A549 (cell line): ENCODE data around the gene BCL2L1. TPM values are rescaled to one million over a fixed set of nuclear protein-coding genes. Genes with fewer than 3 reads are reported as not detected.
A peak's percentile ranks its signal among the peaks of the same experiment; 100 is the strongest.

Source experiments
- ATAC-seq, 2 experiments: fragments of 200-7000 bp in 1 of 2; fragments of >200 bp in 1 of 2; cut with Nextera tagmentation in 1 of 2; cut with Tn5 transposase in 1 of 2; 3 replicates each; pipeline versions ENCODE4 v1.8.0 to v1.9.1; 2018 to 2020; ENCODE audit warnings: mild to moderate bottlenecking in 1 of 2, moderate library complexity in 1 of 2
- CTCF ChIA-PET: fragments of 300-600 bp; sonication (Branson Sonifier 250); formaldehyde crosslinking; extraction: SDS; loops from one replicate; lab custom pipeline; 2021; ENCODE audit warnings: antibody characterized with exemption, inconsistent platforms; lab: Yijun Ruan, JAX
- POLR2A ChIA-PET: fragments of 350-600 bp; formaldehyde crosslinking; extraction: SDS; loops from one replicate; lab custom pipeline; 2021; ENCODE audit warnings: antibody characterized with exemption, inconsistent platforms; lab: Yijun Ruan, JAX
- DNase-seq, 2 experiments: peaks; one replicate each; pipeline versions ENCODE4 v3.0.0 to v3.0.0-alpha.2; 2011 to 2016; ENCODE audit warnings: low read depth in 1 of 2, low spot score in 1 of 2
- FAIRE-seq: peaks from 2 replicates; lab custom pipeline; 2011; peaks lifted over from hg19 to GRCh38; lab: Jason Lieb, UNC
- H3K27ac ChIP-seq, 2 experiments: fragments of >200 bp; sonication (Bioruptor Twin); formaldehyde crosslinking; 3 replicates each; pipeline ENCODE4 v1.5.1; 2016 to 2017
- H3K4me1 ChIP-seq: fragments of >200 bp; sonication (Bioruptor Twin); formaldehyde crosslinking; 3 replicates; pipeline ENCODE4 v1.6.1; 2016
- H3K4me2 ChIP-seq: fragments of >200 bp; sonication (Bioruptor Twin); formaldehyde crosslinking; 3 replicates; pipeline ENCODE4 v1.6.1; 2016
- H3K4me3 ChIP-seq: fragments of >200 bp; sonication (Bioruptor Twin); formaldehyde crosslinking; 3 replicates; pipeline ENCODE4 v1.5.1; 2016
- H3K9me3 ChIP-seq: fragments of >200 bp; sonication (Bioruptor Twin); formaldehyde crosslinking; 3 replicates; pipeline ENCODE4 v1.6.1; 2016
- CBX2 ChIP-seq: fragments of 200-600 bp; sonication (generic); IDR thresholded peaks from 2 replicates; pipeline ENCODE4 v1.6.1; 2016; ENCODE audit warnings: low read depth, mild to moderate bottlenecking, borderline replicate concordance
- ESRRA ChIP-seq: fragments of 150-350 bp; IDR thresholded peaks from 2 replicates; pipeline ENCODE4 v1.6.1; 2014; ENCODE audit warnings: mild to moderate bottlenecking, low read length, borderline replicate concordance
- FOXS1 ChIP-seq: fragments of 250-450 bp; sonication (Bioruptor Pico); IDR thresholded peaks from 2 replicates; pipeline ENCODE4 v1.5.0; 2020; ENCODE audit warnings: mild to moderate bottlenecking, moderate library complexity
- HDAC2 ChIP-seq: fragments of 200-600 bp; sonication (generic); IDR thresholded peaks from 2 replicates; pipeline ENCODE4 v1.6.1; 2016
- HOXA7 ChIP-seq: fragments of 250-450 bp; sonication (Bioruptor Pico); IDR thresholded peaks from 2 replicates; pipeline ENCODE4 v1.5.0; 2020; ENCODE audit warnings: mild to moderate bottlenecking, moderate library complexity
- JUN ChIP-seq, 2 experiments: fragments of >200 bp; sonication (Bioruptor Twin); formaldehyde crosslinking; IDR thresholded peaks; 2 replicates in 1 of 2; 3 replicates in 1 of 2; pipeline ENCODE4 v1.6.1; 2016 to 2017
- JUNB ChIP-seq: fragments of >200 bp; sonication (Bioruptor Twin); formaldehyde crosslinking; IDR thresholded peaks from 2 replicates; pipeline ENCODE4 v1.6.1; 2016
- KDM5A ChIP-seq: fragments of 200-600 bp; sonication (generic); IDR thresholded peaks from 2 replicates; pipeline ENCODE4 v1.6.1; 2016; ENCODE audit warnings: antibody characterized with exemption, mild to moderate bottlenecking
- MAFK ChIP-seq: fragments of 450-650 bp; IDR thresholded peaks from 2 replicates; pipeline ENCODE4 v1.6.1; 2014; ENCODE audit not compliant: partially characterized antibody
- NR3C1 ChIP-seq: fragments of >200 bp; sonication (Bioruptor Twin); formaldehyde crosslinking; IDR thresholded peaks from 3 replicates; pipeline ENCODE4 v1.6.1; 2017
- POLR2A ChIP-seq: IDR thresholded peaks from 2 replicates; pipeline ENCODE4 v1.6.1; 2012; ENCODE audit warnings: mild to moderate bottlenecking, low read length
- POLR2AphosphoS2 ChIP-seq: conservative IDR thresholded peaks from 2 replicates; pipeline ENCODE4 v1.6.1; 2012; ENCODE audit warnings: low read length, improper control_type of control experiment, inconsistent platforms
- RAD21 ChIP-seq, 2 experiments: fragments of >200 bp in 1 of 2; sonication (Bioruptor Twin) in 1 of 2; formaldehyde crosslinking in 1 of 2; IDR thresholded peaks in 1 of 2; conservative IDR thresholded peaks in 1 of 2; 2 replicates in 1 of 2; 3 replicates in 1 of 2; pipeline ENCODE4 v1.6.1; 2012 to 2018; ENCODE audit warnings: inconsistent platforms in 1 of 2
- RFX5 ChIP-seq: fragments of 450-650 bp; IDR thresholded peaks from 2 replicates; pipeline ENCODE4 v1.7.1; 2014; ENCODE audit warnings: antibody characterized with exemption, mild to moderate bottlenecking, moderate library complexity
- SREBF2 ChIP-seq: fragments of 450-650 bp; IDR thresholded peaks from 2 replicates; pipeline ENCODE4 v1.6.1; 2014; ENCODE audit warnings: mild to moderate bottlenecking, moderate library complexity
- TFCP2L1 ChIP-seq: fragments of 250-450 bp; sonication (Bioruptor Pico); IDR thresholded peaks from 2 replicates; pipeline ENCODE4 v1.5.0; 2021; ENCODE audit warnings: mild to moderate bottlenecking
- whole genome bisulfite sequencing: methylation state at CpG from one replicate; pipeline ENCODE4 v1.1.6; 2017; ENCODE audit errors: missing lambda C conversion rate; 5-methylcytosine and 5-hydroxymethylcytosine counted together
- polyA plus RNA-seq, 4 experiments: library from polyadenylated mRNA; depleted of rRNA in 3 of 4; stranded (reverse); fragments of >200 nt; fragmentation: RNase III in 1 of 4; extraction: RNeasy Plus Mini Kit Qiagen cat#74134 plus additional on column Dnase treatment in 1 of 4; gene quantifications; 2 replicates in 3 of 4; 3 replicates in 1 of 4; pipeline ENCODE4 v1.2.3, GENCODE V29; 2011 to 2017
- TF ChIP-seq, protein P1 (sequence below): fragments of 250-450 bp; sonication (Bioruptor Pico); IDR thresholded peaks from 2 replicates; pipeline ENCODE4 v1.5.0; 2021; ENCODE audit warnings: mild to moderate bottlenecking, moderate library complexity, borderline replicate concordance
- TF ChIP-seq, protein P2 (sequence below): fragments of 150-350 bp; IDR thresholded peaks from 2 replicates; pipeline ENCODE4 v1.6.1; 2014; ENCODE audit warnings: low read depth, mild to moderate bottlenecking, low read length
- TF ChIP-seq, protein P3 (sequence below): fragments of >200 bp; sonication (Bioruptor Twin); formaldehyde crosslinking; IDR thresholded peaks from 2 replicates; pipeline ENCODE4 v1.6.1; 2016
- TF ChIP-seq, protein P4 (sequence below): fragments of >200 bp; sonication (Bioruptor Twin); formaldehyde crosslinking; IDR thresholded peaks from 3 replicates; pipeline ENCODE4 v1.6.1; 2016
- TF ChIP-seq, protein P5 (sequence below): fragments of 450-650 bp; IDR thresholded peaks from 2 replicates; pipeline ENCODE4 v1.6.1; 2014; ENCODE audit warnings: antibody characterized with exemption
- TF ChIP-seq, protein P6 (sequence below): fragments of 250-450 bp; sonication (Bioruptor Pico); IDR thresholded peaks from 2 replicates; pipeline ENCODE4 v1.5.0; 2020; ENCODE audit warnings: low read depth, mild to moderate bottlenecking, moderate library complexity

BCL2L1 gene
- polyA plus RNA-seq, 2 of the 4 experiments (the other 2 are of a cell fraction), result 154 to 178 TPM

DNA sequence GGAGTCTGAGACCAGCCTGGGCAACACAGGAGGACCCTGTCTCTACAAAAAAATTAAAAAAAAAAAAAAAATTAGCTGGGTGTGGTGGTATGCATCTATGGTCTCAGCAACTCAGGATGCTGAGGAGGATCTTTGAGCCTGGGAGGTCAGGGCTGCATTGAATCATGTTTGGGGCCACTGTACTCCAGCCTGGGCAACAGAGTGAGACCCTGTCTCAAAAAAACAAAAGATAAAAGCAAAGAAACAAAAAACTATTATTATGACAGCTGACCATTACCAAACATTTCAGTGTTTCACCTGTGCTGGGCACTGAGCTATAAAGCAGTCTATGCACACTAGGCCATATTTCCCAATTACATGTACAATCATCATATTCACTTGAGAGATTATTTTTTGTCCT lies 49.2 kb downstream of the BCL2L1 start:
- ATAC-seq, result no peak
- POLR2A ChIA-PET, result no interaction called here
- DNase-seq, result no peak
- Histone ChIP-seq H3K4me1 (peaks cover 91% of the 10 kb centered on the region), H3K4me3 (no peak overlapping the region), H3K27ac (peak overlapping the region in 1 of 2 experiments; percentile 5; a peak in 1 of 6 replicates), H3K9me3 (no peaks in the 10 kb centered on the region), H3K4me2 (no peak overlapping the region)
- FAIRE-seq, result no peak
- CTCF ChIA-PET, result interaction anchor here (1.0 to 11.6 kb wide), 3 partner anchors 12 to 50 kb away, joined by 3 to 88 read pairs (median 9); partner anchors contain the start of gene BCL2L1
- TF ChIP-seq POLR2AphosphoS2, result no peak
- TF ChIP-seq JUNB, result no peak
- TF ChIP-seq, protein P1, sequence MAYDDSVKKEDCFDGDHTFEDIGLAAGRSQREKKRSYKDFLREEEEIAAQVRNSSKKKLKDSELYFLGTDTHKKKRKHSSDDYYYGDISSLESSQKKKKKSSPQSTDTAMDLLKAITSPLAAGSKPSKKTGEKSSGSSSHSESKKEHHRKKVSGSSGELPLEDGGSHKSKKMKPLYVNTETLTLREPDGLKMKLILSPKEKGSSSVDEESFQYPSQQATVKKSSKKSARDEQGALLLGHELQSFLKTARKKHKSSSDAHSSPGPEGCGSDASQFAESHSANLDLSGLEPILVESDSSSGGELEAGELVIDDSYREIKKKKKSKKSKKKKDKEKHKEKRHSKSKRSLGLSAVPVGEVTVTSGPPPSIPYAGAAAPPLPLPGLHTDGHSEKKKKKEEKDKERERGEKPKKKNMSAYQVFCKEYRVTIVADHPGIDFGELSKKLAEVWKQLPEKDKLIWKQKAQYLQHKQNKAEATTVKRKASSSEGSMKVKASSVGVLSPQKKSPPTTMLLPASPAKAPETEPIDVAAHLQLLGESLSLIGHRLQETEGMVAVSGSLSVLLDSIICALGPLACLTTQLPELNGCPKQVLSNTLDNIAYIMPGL (CRISPR knock-in tag), result no peak

DNA sequence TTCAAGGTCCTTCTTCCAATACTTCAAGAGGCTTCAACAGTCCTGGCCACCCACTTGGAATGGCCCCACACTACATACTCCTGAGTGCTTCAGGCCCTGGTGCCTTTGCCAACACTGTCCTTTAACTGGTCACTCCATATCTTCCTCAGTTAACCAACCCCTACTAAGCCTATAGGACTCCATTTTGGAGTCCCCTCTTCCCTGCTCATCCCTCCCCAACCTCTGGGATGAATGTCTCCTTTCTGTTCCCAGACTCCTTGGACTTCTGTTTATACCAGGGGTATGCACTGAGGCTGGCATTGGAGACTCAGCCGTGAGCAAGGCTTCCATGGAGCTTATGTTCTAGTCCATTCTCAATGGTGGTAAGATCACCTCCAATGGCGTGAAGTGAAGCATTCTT lies 51.3 kb downstream of the BCL2L1 start:
- peaks cover 91% of the 10 kb centered on the region for H3K4me1 ChIP-seq
- CTCF ChIA-PET, result interaction anchor here (3.6 to 11.6 kb wide), 2 partner anchors 10 to 52 kb away, joined by 22 to 88 read pairs; partner anchors contain the start of gene BCL2L1
- no peak for TF ChIP-seq ESRRA
- no peak for TF ChIP-seq HDAC2
- TF ChIP-seq RAD21 (conservative IDR thresholded peaks at IDR 0.05 in 1 of 2, IDR thresholded peaks at IDR 0.05 in 1 of 2), result no peak
- no peak for TF ChIP-seq SREBF2
- TF ChIP-seq POLR2AphosphoS2, result no peak
- TF ChIP-seq, protein P2, sequence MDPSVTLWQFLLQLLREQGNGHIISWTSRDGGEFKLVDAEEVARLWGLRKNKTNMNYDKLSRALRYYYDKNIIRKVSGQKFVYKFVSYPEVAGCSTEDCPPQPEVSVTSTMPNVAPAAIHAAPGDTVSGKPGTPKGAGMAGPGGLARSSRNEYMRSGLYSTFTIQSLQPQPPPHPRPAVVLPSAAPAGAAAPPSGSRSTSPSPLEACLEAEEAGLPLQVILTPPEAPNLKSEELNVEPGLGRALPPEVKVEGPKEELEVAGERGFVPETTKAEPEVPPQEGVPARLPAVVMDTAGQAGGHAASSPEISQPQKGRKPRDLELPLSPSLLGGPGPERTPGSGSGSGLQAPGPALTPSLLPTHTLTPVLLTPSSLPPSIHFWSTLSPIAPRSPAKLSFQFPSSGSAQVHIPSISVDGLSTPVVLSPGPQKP, result no peak
- no peak for TF ChIP-seq HOXA7 (CRISPR knock-in tag)
- no peak for TF ChIP-seq TFCP2L1 (CRISPR knock-in tag)
- no peak for TF ChIP-seq JUN (IDR thresholded peaks at IDR 0.05)
- no peak for TF ChIP-seq NR3C1
- no peak for TF ChIP-seq KDM5A
- TF ChIP-seq POLR2A, result no peak
- no peak for TF ChIP-seq MAFK
- no peak for TF ChIP-seq FOXS1 (CRISPR knock-in tag)
- TF ChIP-seq, protein P3, sequence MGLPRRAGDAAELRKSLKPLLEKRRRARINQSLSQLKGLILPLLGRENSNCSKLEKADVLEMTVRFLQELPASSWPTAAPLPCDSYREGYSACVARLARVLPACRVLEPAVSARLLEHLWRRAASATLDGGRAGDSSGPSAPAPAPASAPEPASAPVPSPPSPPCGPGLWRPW, result no peak
- TF ChIP-seq, protein P4, sequence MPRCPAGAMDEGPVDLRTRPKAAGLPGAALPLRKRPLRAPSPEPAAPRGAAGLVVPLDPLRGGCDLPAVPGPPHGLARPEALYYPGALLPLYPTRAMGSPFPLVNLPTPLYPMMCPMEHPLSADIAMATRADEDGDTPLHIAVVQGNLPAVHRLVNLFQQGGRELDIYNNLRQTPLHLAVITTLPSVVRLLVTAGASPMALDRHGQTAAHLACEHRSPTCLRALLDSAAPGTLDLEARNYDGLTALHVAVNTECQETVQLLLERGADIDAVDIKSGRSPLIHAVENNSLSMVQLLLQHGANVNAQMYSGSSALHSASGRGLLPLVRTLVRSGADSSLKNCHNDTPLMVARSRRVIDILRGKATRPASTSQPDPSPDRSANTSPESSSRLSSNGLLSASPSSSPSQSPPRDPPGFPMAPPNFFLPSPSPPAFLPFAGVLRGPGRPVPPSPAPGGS, result no peak
- 90% methylated on average over 2 of the region's 2 CpGs for WGBS
- no peaks in the 10 kb centered on the region for H3K9me3 ChIP-seq
- DNase-seq (no peak), ATAC-seq (no peak), FAIRE-seq (no peak)
- peak overlapping the region in 1 of 2 experiments; percentile 57; a peak in 3 of 6 replicates for H3K27ac ChIP-seq
- POLR2A ChIA-PET, result no interaction called here
- no peak overlapping the region for H3K4me2 ChIP-seq
- H3K4me3 ChIP-seq, result no peak overlapping the region

DNA sequence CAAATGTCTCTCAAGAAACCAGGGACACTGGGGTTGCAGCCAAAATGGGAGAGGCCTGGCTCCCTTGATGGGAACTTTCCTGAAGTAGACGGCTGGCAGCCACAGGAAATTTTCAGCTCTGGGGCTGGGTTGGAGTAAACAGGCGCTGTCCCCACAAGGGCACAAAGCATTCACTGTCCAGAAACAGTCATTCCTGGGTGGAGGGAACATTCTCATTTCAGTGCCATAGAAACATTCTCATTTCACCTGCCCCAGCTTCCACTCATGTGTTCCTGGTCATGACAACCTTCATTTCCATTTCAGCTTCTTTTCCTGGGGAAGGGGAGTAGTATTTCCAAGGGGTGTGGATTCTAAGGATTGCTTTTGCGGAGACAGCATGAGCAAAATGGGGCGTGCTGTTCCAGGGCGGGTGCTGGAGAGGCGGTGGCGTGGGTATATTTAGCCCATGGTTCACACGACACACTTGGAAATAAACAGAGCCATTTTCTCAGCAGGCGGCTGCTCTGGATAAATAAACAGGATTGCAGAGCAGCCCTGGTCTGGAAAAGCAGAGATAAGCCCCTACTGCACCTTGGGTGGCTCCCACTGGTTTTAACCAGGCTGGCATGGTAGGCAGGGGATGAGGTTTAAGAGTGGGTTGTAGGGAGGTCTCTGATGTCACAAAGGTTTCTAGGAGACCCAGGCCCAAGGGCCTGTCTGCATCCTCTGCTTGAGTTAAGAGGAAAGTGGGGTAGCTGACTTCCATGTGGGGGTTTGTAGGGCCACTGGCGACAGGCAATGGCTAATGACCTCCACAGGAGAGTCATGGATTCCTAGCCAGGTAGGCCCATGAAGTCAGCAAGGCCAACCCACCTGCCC lies 52.1 kb downstream of the BCL2L1 start:
- CTCF ChIA-PET, result interaction anchor here (0.5 to 11.6 kb wide), 7 partner anchors 9 to 59 kb away, joined by 3 to 88 read pairs (median 4); partner anchors contain the start of gene BCL2L1
- no peak for DNase-seq
- H3K27ac ChIP-seq, result peak overlapping the region in 1 of 2 experiments; percentile 57; a peak in 3 of 6 replicates
- H3K9me3 ChIP-seq, result no peaks in the 10 kb centered on the region
- no peak overlapping the region for H3K4me3 ChIP-seq
- H3K4me2 ChIP-seq, result no peak overlapping the region
- WGBS, result 87% methylated on average over 10 of the region's 10 CpGs
- peaks cover 91% of the 10 kb centered on the region for H3K4me1 ChIP-seq
- FAIRE-seq, result no peak
- POLR2A ChIA-PET, result no interaction called here
- no peak for ATAC-seq
- TF ChIP-seq RAD21 (conservative IDR thresholded peaks at IDR 0.05 in 1 of 2, IDR thresholded peaks at IDR 0.05 in 1 of 2) (no peak), RFX5 (no peak), CBX2 (no peak), NR3C1 (no peak), JUN (IDR thresholded peaks at IDR 0.05) (no peak; a peak in 1 of 5 replicates)
- TF ChIP-seq, protein P5, sequence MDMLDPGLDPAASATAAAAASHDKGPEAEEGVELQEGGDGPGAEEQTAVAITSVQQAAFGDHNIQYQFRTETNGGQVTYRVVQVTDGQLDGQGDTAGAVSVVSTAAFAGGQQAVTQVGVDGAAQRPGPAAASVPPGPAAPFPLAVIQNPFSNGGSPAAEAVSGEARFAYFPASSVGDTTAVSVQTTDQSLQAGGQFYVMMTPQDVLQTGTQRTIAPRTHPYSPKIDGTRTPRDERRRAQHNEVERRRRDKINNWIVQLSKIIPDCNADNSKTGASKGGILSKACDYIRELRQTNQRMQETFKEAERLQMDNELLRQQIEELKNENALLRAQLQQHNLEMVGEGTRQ, result no peak
- TF ChIP-seq, protein P6, sequence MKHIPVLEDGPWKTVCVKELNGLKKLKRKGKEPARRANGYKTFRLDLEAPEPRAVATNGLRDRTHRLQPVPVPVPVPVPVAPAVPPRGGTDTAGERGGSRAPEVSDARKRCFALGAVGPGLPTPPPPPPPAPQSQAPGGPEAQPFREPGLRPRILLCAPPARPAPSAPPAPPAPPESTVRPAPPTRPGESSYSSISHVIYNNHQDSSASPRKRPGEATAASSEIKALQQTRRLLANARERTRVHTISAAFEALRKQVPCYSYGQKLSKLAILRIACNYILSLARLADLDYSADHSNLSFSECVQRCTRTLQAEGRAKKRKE, result no peak
- TF ChIP-seq, protein P1 (CRISPR knock-in tag), result no peak
